ENCODE data around the gene ARHGDIB. TPM values are rescaled to one million over a fixed set of nuclear protein-coding genes. Genes with fewer than 3 reads are reported as not detected.

Gene ARHGDIB
- total and polyA plus RNA-seq, 2 of the 13 experiments (the other 11 are each of a cell fraction or from before 2014, with no cell fraction given), result 0.11 to 0.87 TPM

DNA sequence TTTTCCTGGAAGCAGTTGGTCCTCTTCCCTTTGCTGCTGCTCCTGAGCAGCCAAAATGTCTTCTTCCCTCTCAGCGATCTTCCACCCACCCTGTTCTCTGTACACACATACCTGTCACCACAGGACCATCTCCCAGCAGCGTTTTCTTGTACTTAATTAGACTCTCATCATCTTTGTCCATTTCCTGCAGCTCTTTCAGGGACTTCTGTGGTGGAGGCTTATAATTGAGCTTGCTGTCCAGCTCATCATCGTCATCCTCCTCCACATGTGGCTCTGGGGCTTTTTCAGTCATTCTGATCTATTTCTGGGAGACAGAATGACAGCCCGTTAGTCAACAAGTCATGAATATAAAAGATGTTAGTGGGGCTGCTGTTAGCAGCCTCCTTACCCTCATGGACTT, 11.0 kb downstream of the ARHGDIB start:
- H3K4me3 ChIP-seq (replicated peaks in 1 of 3; ENCODE audit: insufficient read depth in 1 of 3, low read depth in 2 of 3, low read length in 3 of 3), result no peak overlapping the region
- POLR2A ChIA-PET, result no interaction called here
- no peak overlapping the region for H3K9ac ChIP-seq (ENCODE audit: insufficient read depth, low read depth, low read length)
- peaks cover 36% of the 10 kb centered on the region for H3K4me1 ChIP-seq (ENCODE audit: insufficient read depth, low read length)
- H3K9me3 ChIP-seq (ENCODE audit: low read length), result no peaks in the 10 kb centered on the region
- ATAC-seq (no peak), FAIRE-seq (no peak), DNase-seq (ENCODE audit: low spot score) (no peak)
- no TSS peak for BruUV-seq (replicated peaks)
- H3K79me2 ChIP-seq (ENCODE audit: insufficient read depth, low read length), result no peaks in the 10 kb centered on the region
- no peaks in the 10 kb centered on the region for H3K27me3 ChIP-seq (ENCODE audit: control insufficient read depth in 1 of 2, insufficient read depth in 2 of 2, low read length in 2 of 2)
- 3% methylated on average over 4 of the region's 4 CpGs for WGBS (ENCODE audit: low lambda C conversion rate)
- no peaks in the 10 kb centered on the region for H3K36me3 ChIP-seq (replicated peaks in 1 of 2; ENCODE audit: control insufficient read depth in 1 of 2, insufficient read depth in 2 of 2, low read length in 2 of 2)
- in situ Hi-C loops (cut with HindIII; ENCODE audit: extremely low pct_ligation_motif_present, low pct_unique_long_range_greater_than_20kb) (no loop called here), intact Hi-C loops (cut with micrococcal nuclease; ENCODE audit: unreplicated experiment) (no loop called here)
- H4K20me1 ChIP-seq (ENCODE audit: insufficient read depth, low read length), result no peaks in the 10 kb centered on the region
- H2AFZ ChIP-seq (ENCODE audit: low read length), result no peak overlapping the region
- no peak overlapping the region for H3K27ac ChIP-seq (ENCODE audit: extremely low read length, insufficient read depth, low read length)
- no peak overlapping the region for H3K4me2 ChIP-seq (ENCODE audit: low read depth, low read length)
- TF ChIP-seq SMAD1 (CRISPR knock-in tag; IDR thresholded peaks at IDR 0.05; ENCODE audit: borderline replicate concordance, low read depth), result no peak
- no peak for TF ChIP-seq ZNF670 (CRISPR knock-in tag; IDR thresholded peaks at IDR 0.05; ENCODE audit: borderline replicate concordance)
- TF ChIP-seq, protein P1, sequence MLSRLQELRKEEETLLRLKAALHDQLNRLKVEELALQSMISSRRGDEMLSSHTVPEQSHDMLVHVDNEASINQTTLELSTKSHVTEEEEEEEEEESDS (CRISPR knock-in tag; IDR thresholded peaks at IDR 0.05; ENCODE audit: borderline replicate concordance), result no peak
- TF ChIP-seq RAD21 (CRISPR knock-in tag; IDR thresholded peaks at IDR 0.05), result no peak
- TF ChIP-seq NR2F6 (IDR thresholded peaks at IDR 0.05), result no peak
- no peak for TF ChIP-seq NR2F6 (CRISPR knock-in tag; IDR thresholded peaks at IDR 0.05)
- TF ChIP-seq, protein P2, sequence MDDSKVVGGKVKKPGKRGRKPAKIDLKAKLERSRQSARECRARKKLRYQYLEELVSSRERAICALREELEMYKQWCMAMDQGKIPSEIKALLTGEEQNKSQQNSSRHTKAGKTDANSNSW (CRISPR knock-in tag; IDR thresholded peaks at IDR 0.05; ENCODE audit: borderline replicate concordance), result no peak
- CTCF ChIA-PET (ENCODE audit: low intra/inter-chr PET ratio, low total read pairs), result no interaction called here

- ATAC-seq, result no peak
- Histone ChIP-seq H2AFZ (ENCODE audit: low read length) (no peak overlapping the region), H3K36me3 (replicated peaks in 1 of 2; ENCODE audit: control insufficient read depth in 1 of 2, insufficient read depth in 2 of 2, low read length in 2 of 2) (no peaks in the 10 kb centered on the region), H3K4me1 (ENCODE audit: insufficient read depth, low read length) (peaks cover 36% of the 10 kb centered on the region), H3K79me2 (ENCODE audit: insufficient read depth, low read length) (no peaks in the 10 kb centered on the region), H3K27ac (ENCODE audit: extremely low read length, insufficient read depth, low read length) (no peak overlapping the region), H3K4me3 (replicated peaks in 1 of 3; ENCODE audit: insufficient read depth in 1 of 3, low read depth in 2 of 3, low read length in 3 of 3) (no peak overlapping the region), H3K27me3 (ENCODE audit: control insufficient read depth in 1 of 2, insufficient read depth in 2 of 2, low read length in 2 of 2) (no peaks in the 10 kb centered on the region), H3K9ac (ENCODE audit: insufficient read depth, low read depth, low read length) (no peak overlapping the region), H4K20me1 (ENCODE audit: insufficient read depth, low read length) (no peaks in the 10 kb centered on the region), H3K9me3 (ENCODE audit: low read length) (no peaks in the 10 kb centered on the region), H3K4me2 (ENCODE audit: low read depth, low read length) (no peak overlapping the region)
- no TSS peak for BruUV-seq (replicated peaks)
- in situ Hi-C loops (cut with HindIII; ENCODE audit: extremely low pct_ligation_motif_present, low pct_unique_long_range_greater_than_20kb) (no loop called here), intact Hi-C loops (cut with micrococcal nuclease; ENCODE audit: unreplicated experiment) (no loop called here)
- DNase-seq (ENCODE audit: low spot score), result no peak
- WGBS (ENCODE audit: low lambda C conversion rate), result 72% methylated on average over 5 of the region's 5 CpGs
- ChIA-PET CTCF (ENCODE audit: low intra/inter-chr PET ratio, low total read pairs) (no interaction called here), POLR2A (no interaction called here)
- FAIRE-seq, result no peak
- TF ChIP-seq ZNF709 (CRISPR knock-in tag; IDR thresholded peaks at IDR 0.05) (no peak), SMARCC2 (IDR thresholded peaks at IDR 0.05) (no peak), ZNF138 (CRISPR knock-in tag; IDR thresholded peaks at IDR 0.05; ENCODE audit: low read depth) (no peak), ZNF501 (CRISPR knock-in tag; IDR thresholded peaks at IDR 0.05) (no peak), ZBTB7A (CRISPR knock-in tag; IDR thresholded peaks at IDR 0.05) (no peak), SOX5 (CRISPR knock-in tag; IDR thresholded peaks at IDR 0.05; ENCODE audit: borderline replicate concordance) (no peak), ZKSCAN8 (CRISPR knock-in tag; IDR thresholded peaks at IDR 0.05; ENCODE audit: borderline replicate concordance) (no peak), HMGXB4 (CRISPR knock-in tag; IDR thresholded peaks at IDR 0.05; ENCODE audit: borderline replicate concordance in 1 of 2, low read depth in 1 of 2) (no peak)
- TF ChIP-seq, protein P3, sequence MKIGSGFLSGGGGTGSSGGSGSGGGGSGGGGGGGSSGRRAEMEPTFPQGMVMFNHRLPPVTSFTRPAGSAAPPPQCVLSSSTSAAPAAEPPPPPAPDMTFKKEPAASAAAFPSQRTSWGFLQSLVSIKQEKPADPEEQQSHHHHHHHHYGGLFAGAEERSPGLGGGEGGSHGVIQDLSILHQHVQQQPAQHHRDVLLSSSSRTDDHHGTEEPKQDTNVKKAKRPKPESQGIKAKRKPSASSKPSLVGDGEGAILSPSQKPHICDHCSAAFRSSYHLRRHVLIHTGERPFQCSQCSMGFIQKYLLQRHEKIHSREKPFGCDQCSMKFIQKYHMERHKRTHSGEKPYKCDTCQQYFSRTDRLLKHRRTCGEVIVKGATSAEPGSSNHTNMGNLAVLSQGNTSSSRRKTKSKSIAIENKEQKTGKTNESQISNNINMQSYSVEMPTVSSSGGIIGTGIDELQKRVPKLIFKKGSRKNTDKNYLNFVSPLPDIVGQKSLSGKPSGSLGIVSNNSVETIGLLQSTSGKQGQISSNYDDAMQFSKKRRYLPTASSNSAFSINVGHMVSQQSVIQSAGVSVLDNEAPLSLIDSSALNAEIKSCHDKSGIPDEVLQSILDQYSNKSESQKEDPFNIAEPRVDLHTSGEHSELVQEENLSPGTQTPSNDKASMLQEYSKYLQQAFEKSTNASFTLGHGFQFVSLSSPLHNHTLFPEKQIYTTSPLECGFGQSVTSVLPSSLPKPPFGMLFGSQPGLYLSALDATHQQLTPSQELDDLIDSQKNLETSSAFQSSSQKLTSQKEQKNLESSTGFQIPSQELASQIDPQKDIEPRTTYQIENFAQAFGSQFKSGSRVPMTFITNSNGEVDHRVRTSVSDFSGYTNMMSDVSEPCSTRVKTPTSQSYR (CRISPR knock-in tag; IDR thresholded peaks at IDR 0.05; ENCODE audit: borderline replicate concordance), result no peak
Measured at GRCh38 chr12:14949631-14950030, 11.8 kb downstream of the ARHGDIB start.

All from HepG2 (cell line).